ENCODE results near the gene CACNA1F. TPM values are rescaled to one million over a fixed set of nuclear protein-coding genes. Genes with fewer than 3 reads are reported as not detected.

Gene CACNA1F
- total RNA-seq, 1 donor from 2014 or later: under 0.01 TPM

DNA sequence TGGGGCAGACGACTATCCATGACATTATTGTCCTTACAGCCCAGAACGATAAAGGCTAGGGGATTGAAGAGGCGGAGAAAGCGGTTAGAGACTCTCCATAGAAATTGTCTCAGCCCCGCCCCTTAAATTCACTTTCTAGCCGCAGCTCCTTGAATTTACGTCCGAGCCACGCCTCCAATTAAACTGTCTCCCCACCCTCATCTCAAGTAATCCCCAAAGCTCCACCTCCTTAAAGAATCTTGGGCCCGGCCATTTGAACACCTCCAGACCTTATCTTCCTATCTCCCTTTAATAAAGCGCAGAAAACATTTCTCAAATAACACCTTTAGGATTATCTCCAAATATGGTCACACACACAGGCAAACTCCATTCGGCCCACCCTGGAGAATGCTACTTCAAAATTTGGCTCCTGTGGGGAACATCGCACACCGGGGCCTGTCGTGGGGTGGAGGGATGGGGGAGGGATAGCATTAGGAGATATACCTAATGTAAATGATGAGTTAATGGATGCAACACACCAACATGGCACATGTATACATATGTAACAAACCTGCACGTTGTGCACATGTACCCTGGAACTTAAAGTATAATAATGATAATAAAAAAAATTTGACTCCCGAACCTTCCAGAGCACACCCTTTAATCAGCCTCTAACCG, 77.8 kb downstream of the CACNA1F start:
- peak in 1 of 2 donors; percentile 46 for DNase-seq (ENCODE audit: low read depth in 2 of 2)

Other genes starting within 250 kb of the CACNA1F start
- gene GRIPAP1, start 231.1 kb downstream of the CACNA1F start, total RNA-seq: 10.9 and 15.7 TPM in 2 replicates
- gene TFE3, start 190.0 kb downstream of the CACNA1F start, total RNA-seq: 9.5 and 15.6 TPM in 2 replicates
- 0.39 and 1.6 TPM in 2 replicates for gene CCDC120, start 174.3 kb downstream of the CACNA1F start, total RNA-seq
- gene PRAF2, start 159.3 kb downstream of the CACNA1F start, total RNA-seq: 2.8 and 5.4 TPM in 2 replicates
- 16.0 and 18.7 TPM in 2 replicates for gene WDR45, start 153.5 kb downstream of the CACNA1F start, total RNA-seq
- gene GPKOW, start 109.6 kb downstream of the CACNA1F start, total RNA-seq: 16.8 and 19.1 TPM in 2 replicates
- gene MAGIX, start 70.6 kb downstream of the CACNA1F start, total RNA-seq: 0.39 and 0.51 TPM in 2 replicates
- 12.0 and 12.2 TPM in 2 replicates for gene PLP2, start 61.4 kb downstream of the CACNA1F start, total RNA-seq
- gene PRICKLE3, start 47.0 kb downstream of the CACNA1F start, total RNA-seq: 3.0 and 4.4 TPM in 2 replicates
- gene SYP, start 33.1 kb downstream of the CACNA1F start, total RNA-seq: 0.13 TPM in 2 replicates
- 7.6 and 8.5 TPM in 2 replicates for gene CCDC22, start 2.1 kb upstream of the CACNA1F start, total RNA-seq
- not detected in 2 replicates for gene FOXP3, start 31.4 kb upstream of the CACNA1F start, total RNA-seq
- 1.0 and 3.2 TPM in 2 replicates for gene PPP1R3F, start 36.5 kb upstream of the CACNA1F start, total RNA-seq
- not detected in 2 replicates for gene GAGE10, start 70.3 kb upstream of the CACNA1F start, total RNA-seq
- gene GAGE12J, start 88.7 kb upstream of the CACNA1F start, total RNA-seq: not detected in 2 replicates
- gene GAGE13, start 98.2 kb upstream of the CACNA1F start, total RNA-seq: not detected in 2 replicates

Data from dermis microvascular lymphatic vessel endothelial cell (primary cell).